CD4-positive, alpha-beta T cell treated with Interleukin-10 for 1 hour (primary cell): Measurements from ENCODE around the gene PWWP2A.

Experiments used
- DNase-seq: peaks from one replicate; pipeline ENCODE4 v3.0.0-alpha.2; 2020

Gene PWWP2A

DNA sequence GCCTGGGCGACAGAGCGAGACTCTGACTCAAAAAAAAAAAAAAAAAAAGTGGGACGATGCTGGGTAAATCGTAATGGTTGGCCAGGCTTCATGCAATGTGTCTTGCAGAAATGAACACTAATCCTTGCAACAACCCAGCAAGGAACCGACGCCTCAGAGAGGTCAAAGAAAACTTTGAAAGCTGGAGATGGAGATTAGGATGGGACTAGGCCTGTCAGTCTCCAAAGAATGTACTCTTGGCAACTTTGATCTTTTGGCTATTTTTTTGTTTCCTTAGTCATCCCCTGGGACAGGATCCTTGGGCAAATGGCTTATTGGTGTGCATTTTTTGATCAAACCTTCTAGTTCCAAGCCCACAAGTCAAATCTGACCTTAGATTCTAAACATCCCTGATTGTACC, 10.6 kb upstream of the PWWP2A start:
- no peak for DNase-seq

DNA sequence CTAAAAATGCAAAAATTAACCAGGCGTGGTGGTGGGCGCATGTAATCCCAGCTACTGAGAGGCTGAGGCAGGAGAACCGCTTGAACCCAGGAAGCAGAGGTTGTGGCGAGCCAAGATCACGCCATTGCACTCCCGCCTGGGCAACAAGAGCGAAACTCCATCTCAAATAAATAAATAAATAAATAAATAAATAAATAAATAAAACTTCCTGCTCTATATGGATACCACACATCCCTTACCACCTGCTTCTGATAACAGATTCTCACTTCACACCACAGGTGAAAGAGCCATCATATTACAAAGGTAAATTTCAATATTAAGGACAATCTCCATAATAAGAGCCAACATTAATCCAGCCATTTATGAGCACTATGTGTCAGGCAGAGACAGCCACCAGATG, 9.4 kb upstream of the PWWP2A start:
- no peak for DNase-seq

DNA sequence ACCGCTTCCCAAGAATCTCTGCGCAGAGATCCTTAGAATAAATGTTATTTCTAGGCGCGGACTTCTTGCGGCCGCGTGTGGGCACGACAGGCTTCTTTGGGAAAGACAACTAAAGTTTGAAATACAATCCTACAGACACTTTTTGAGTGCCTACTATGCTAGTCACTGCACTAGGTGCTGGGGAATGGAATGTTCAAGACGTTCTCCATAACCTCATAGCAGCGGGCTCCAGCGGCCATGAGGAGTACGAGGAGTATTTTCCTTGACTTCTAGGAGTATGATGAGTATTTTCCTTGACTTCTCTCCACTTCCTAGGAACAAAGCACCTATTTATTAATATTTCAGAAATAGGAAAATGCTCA, 636 bp upstream of the PWWP2A start:
- no peak for DNase-seq

DNA sequence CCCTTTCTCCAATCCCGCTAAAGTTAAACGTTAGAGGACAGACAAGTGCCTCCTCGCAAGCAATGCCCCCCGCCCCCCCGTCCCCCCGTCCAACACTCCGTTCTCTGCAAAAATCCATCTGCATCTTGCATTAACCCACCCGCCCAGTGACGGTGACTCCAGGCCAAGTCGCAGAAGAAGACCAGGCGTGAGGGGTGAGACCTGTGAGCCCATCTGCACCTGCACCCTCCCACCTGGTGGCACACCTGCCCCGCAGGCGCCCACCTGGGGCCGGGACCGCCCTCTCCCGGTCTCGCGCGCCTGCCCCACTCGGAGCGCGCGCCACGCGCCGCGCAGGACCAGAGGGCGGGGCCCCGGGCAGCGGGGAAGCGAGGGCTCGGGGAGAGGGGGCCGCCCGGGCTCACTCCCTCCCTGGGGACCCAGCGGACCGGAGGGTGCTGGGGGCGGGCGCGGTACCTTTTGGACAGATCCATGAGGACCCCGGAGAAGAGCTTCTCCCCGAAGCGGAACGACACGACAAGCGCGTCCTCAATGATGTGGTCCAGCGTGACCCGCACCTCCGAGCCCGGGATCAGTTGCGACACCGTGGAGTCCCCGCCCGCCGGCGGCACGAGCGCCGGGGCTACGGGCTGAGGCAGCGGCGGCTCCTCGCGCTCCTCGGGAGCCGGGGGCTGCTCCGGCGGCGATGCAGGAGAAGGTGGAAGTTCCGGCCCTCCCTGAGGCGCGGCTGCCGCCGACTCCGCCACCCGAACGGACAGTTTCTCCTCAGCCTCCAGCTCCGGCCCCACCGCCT, 705 bp downstream of the PWWP2A start:
- peak; percentile 58 for DNase-seq

DNA sequence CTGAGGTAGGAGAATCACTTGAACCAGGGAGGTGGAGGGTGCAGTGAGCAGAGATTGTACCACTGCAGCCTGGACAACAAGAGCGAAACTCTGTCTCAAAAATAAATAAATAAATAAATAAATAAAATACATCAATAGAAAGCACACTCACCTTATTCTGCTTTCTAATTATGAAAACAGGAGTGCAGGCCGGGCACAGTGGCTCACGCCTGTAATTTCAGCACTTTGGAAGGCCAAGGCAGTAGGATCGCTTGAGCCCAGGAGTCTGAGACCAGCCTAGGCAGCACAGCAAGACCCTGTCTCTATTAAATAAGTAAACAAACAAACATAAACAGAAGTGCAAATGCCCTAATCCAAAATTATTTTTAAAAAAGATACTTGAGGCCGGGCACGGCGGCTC, 2.3 kb downstream of the PWWP2A start:
- no peak for DNase-seq

DNA sequence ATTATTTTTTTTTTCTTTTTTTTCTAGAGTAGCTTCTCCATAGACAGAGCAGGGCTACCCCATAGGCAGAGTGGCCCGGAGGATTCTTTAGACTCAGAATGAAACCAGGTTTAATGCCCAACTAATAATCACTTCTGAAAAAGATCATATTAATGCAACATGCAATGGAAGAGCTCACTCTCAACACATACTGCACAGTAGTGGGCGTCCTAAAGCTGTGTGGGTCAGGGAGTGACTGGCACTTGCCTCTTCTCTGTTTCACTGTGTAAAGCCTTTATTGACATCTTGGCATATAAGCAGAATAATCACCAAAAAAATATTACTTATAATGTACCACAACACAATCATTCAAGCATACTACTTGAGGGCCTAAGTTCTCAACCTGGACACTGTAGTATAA, 11.1 kb downstream of the PWWP2A start:
- no peak for DNase-seq

DNA sequence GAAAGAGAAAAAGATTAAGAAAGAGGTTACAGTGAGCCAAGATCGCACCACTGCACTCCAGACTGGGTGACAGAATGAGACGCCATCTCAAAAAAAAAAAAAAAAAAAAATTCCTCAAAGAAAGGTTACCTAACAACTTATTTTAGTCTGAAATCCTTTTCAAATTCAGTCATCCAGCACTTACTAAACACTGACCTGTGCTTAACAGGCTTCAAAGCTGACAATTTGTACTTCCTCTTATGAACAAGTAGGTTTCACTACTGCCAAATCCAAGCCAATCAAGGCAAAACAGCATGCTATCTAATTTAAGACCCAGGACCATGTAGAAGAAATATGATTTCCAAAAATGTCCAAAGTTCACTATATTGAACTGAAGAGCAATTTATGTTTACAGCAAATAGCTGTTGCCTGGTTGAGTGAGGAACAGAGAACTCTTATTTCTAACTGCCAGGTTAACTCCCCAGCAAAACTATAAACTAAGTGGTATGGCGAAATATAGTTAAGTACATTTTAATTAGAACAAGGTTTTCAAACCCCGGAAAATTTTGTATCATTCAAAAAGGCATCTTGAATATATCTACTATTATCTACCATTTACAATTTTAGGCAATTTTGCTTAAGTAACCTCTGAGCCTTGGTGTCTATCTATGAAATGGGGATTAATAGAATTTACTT, 13.4 kb downstream of the PWWP2A start:
- DNase-seq: no peak

DNA sequence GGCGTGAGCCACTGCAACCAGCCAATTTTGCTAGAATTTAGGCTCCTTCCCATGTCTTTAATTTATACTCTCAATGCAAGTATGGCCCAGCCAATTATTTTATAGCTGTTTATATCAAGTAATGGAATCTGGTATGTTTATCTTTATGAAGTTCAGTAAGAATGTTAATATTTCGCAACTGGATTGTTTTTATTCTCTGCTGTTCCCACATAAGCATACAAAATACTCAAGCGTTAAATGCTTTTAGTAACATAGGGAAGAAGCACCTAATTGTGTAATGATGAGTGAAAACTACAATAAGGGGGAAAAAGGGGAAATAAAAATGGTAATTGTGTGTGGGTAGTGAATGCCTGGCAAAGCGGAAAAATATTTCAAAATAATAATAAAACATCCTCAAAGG, 21.3 kb downstream of the PWWP2A start:
- no peak for DNase-seq

DNA sequence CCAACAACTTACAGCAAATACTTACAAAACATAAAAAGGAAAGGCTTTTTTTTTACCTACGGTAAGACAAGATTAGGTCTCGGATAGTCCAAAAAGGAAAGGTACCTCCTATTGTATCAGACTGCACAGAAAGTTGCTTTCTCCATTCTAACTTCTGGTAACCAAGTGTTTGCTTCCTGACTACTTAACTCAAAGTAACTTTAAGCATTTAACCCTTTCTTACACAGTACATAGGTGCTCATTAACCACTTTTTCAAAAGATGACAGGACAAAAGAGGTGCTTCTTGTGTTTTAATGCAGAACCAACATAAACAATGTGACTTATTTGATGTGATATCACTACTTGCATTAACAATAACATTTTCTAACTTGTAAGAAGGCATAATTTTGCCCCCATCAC, 23.1 kb downstream of the PWWP2A start:
- no peak for DNase-seq

DNA sequence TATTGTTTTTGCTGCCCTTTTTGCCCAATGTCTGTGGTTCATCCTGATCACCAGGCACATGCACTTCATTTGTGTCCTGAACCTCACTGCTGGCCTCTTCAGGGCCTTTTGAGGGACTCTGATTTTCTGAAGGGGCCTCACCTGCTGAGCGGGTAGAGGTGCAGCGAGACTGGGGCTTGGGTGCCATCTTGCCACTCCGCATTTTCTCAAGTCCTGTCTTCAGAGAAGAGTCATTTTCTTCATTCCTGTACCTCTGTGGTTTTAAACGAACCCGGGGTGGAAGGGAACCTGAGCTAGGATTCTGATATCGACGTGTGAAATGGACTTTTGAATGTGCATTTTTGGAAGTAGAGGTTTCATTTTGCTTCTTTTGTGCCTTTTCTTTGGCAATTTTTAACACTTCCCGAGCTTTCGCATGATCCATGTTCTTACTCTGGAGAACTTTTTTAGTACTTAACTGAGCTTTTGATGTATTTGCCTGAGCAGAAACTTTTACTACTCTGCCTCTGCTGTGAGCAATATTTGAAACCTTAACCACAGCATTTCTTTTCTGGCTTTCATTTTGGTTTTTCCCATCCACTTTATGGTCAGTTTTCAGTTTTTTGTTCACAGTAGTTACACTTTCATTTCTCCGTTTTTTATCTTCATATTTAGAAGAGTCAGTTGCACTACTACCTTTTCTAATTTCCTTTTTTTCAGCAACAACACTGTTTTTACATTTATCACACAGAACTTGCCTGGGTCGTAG, 26.1 kb downstream of the PWWP2A start:
- no peak for DNase-seq

DNA sequence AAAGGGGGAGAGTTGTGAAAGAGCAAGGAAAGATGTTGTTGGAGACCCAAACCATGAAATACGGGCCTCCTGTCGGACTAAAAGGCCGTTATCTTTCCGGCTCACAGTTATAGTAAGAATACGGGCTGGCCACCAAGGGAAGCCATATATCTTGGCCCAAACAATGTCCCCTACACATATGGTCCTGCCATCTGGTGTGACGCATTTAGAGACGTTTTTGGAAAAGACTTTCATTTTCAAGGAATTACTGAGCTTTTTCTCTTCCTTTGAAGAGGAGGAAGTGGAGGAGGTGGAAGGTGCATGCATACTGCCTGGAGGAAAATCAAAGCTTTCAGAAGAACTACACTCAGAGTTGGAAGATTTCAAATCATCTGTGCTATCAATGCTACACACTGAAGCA, 26.7 kb downstream of the PWWP2A start:
- no peak for DNase-seq

DNA sequence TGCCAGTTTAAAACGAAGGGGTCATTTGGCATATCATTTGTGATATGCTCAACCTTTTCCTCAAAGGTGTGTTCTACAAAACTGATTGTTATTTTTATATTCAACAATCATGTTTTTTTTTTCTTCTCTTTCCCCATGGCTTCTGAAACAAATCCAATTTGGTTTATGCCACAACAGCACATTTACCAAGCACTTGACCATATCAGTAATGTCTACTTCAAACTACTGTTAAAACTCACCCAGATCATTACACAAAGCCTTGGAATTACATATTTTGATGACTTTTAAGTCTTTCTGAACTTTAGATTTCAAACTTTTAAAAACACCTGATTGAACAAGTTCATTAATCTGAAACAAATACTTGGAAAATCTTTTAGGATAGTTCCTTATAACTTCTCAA, 29.2 kb downstream of the PWWP2A start:
- DNase-seq: no peak

DNA sequence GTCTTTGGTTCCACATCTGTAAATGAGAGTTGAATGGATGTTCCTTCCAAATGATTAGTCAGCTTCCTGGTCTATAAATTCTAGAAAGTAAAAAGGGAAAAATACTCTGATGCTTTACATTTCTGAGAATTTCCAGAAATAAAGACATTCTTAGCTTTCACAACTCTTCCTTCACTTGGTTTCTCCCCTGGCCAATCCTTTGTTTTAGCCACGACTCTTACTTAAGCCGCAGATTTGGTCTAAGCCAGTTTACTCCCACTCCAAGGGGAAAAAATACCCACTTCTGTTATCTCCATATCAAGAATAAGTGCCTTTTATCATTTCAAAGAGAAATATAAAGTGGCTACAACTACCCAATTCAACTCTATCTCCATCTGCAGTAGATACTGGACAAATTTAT, 29.7 kb downstream of the PWWP2A start:
- no peak for DNase-seq

DNA sequence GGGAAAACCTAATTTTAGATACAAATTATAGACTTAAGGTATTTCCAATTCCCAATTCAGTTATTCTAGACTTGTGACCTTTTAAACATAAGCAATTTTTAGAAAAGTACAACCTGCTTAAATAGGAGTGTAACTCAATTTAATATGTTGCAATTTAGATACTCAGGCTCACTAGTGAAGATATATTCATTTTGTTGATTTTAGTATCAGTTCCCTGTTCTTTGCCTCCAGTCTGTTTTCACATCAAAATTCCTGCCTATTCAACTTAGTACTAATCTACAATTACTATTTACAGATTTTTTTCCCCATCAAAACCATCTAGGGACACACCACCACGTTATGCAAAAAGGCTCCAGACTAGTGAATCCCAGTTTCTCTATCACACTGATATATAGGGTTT, 30.4 kb downstream of the PWWP2A start:
- DNase-seq: no peak

DNA sequence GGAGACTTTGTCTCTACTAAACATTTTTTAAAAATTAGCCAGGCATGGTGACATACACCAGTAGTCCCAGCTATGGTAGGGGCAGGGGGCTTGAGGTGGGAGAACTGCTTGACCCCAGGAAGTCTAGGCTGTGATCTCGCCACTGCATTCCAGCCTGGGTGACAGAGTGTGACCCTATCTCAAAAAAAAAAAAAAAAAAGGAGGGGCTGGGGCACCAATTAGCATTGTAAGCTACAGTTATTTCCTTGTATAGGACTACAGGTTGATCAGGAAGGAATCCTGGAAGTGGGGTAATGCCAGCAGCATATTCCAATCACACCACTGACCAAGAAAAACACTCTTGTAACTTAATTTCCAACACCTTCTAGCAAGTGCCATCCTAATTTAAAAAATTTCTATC, 32.1 kb downstream of the PWWP2A start:
- no peak for DNase-seq

DNA sequence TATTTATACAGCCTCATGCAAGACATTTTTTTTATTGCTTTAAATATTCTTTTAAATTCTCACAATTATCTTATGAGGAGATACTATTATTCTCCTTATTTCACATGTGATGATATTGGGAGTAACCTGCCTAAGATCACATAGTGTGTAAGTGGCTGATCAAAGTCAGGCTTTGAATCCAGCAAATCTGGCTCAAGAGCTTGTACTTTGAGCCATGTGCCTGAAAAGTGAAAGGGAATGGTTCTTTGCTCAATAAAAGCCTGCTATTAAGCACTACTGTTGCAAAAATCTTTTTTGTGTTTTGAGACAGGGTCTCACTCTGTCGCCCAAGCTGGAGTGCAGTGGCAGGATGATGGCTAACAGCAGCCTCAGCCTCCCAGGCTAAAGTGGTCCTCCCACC, 35.1 kb downstream of the PWWP2A start:
- no peak for DNase-seq

DNA sequence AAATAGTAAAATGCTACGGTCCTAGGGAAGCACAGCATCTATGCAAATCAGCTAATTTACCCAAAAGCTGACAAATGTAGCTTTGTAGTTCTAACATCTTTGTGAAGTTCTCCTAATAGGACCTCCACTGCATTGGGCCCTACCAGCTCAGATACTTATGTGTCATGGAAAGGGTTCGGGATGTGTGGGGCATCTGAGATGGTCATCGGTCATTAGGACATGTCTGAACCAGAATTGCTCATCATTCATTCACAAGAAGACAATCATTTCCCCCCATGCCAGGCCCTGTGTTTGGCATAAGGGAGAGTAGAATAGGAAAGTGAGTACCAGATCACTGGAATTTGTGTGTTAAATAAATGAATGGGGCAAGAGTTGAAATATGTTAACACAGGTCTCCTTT, 35.7 kb downstream of the PWWP2A start:
- DNase-seq: no peak

DNA sequence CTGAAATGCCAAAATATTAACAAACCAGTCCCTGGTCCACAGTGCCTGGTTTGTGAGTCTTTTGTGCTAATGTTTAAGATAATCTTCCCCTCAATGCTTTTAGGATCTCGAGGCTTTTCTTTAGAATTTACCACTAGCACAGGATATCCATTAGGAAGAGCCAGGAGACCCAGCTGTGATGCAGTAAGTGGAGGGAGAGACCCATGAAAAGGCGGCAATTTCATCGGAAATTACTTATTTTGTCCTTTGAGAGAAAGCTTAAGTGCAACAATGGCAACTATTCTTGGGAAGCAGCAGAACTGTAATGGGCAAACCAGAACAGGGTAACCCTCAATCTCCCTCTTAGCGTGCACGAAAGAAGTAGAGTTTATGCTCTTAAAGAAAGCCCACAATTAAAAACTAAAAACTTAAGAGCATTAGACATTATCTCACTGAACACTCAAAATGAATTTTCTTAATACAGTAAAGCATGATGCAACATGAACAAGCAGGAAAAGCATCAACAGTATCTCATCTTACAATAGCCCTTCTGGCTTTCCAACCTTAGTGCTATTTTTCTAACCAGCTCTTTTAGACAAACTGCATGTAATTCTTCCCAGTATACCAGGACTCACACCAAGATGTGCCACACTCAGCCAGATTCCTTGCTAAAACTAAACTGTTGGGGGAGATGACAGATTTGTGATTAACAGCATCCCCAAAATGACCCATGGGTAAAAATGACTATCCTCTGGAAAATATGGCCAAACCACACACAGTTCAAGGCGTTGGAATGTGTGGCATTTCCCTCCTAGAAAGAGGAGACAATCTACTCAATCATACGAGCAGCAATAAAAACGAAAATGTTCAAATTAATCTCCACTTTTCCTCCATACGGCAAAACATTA, 36.4 kb downstream of the PWWP2A start:
- no peak for DNase-seq

DNA sequence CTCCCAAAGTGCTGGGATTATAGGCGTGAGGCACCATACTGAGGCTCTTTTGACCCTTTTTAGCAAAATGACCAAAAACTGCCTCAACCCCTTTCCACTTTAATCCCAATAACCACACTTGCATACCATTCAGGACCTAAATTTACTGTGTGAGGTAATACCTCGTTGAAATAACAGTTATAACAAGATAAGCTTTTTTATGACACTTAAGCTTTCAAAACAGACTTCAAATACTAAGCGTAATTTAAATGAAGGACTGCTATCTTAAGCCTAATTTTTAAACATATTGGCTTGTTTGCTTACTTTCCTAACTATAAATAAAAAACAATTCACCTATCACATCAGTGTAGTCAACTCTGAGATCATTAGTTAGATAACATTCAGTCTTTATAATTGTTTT, 37.8 kb downstream of the PWWP2A start:
- no peak for DNase-seq

DNA sequence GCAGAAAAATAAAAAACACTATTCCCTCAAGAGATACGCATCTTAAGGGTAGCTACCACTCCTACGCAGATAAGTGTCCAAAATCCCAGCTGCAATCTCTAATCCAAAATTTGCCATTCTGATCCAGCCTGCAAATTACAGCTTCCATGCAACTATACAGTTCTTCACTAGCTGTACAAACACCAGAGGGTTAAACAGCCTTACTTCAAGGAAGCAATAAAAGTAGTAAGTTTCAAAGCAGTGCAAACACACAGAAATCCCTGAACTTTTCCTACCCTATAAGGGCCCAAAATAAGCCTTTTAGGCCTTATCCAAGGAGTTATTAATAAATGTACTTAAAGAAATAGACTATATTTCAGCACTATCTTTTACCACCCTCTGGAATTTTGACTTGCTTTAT, 39.5 kb downstream of the PWWP2A start:
- DNase-seq: no peak

DNA sequence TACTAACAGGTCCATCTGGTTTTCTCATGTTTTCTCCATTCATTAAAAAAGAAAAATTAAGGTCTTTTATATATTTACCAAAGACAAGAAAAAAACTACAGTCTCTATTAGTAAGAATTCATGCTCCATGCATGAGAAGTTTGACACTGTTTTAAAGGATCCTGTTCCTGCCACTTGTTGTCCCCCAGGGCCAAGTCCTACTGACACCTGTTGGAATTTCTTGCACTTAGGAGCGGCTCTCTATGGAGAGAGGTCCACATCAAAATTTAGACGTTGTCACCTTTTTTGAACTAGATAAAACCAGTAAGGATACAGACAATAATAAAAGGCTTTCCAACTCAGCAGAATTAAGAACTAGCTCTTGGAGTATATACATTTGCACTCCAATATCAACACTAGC, 42.3 kb downstream of the PWWP2A start:
- DNase-seq: no peak

DNA sequence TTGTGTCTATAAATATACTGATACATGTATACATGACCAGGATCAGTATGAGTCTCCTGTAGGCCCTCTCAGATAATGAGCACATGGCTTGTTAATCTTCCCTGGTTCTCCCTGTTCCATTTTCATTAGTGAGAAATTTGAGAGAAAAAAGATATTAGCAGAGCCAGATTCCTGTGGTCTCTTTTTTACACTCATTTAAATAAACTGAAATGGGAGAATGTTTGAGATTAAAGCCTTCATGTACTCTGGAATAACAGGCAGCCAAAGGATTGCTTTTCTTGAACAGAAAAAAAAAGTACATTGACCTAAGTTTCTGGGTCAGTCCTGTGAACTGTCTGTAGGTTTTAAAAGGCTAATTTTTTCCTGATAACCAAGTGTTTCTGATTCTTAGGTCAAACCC, 44.2 kb downstream of the PWWP2A start:
- no peak for DNase-seq

DNA sequence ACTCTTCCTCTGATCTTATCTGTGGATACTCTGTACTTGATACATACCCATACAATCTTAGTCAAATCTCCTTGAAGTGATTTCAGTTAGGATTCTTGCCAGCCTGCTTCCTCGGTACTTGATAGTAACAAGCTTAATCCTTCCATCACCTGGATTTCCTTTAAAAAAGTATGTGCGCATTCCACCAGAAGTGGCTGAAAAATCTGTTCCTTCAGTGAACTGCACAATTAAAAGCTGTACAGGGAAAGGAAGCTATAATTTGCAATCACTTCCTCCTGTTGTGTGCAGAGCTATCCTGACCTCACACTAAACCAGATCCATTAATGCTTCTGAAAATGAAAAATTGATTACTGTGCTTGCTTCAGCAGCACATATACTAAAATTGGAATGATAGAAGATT, 47.3 kb downstream of the PWWP2A start:
- no peak for DNase-seq
